GM18861 (cell line): ENCODE results near the gene RBM6.
"Not testable (repeated sequence)": the region's sequence is repeated elsewhere in the genome, so short reads cannot be mapped to it uniquely, and the experiment has no call there.

Source experiments
- ATAC-seq: cut with Tn5 transposase; IDR thresholded peaks from one replicate; pipeline ENCODE4 v1.9.1; 2021; ENCODE audit not compliant: unreplicated experiment

Gene RBM6

GRCh38 chr3:49939858-49940666, at the start of gene RBM6:
TSS of gene RBM6 (plus strand) at chr3:49940150. CDS start at chr3:49962642, 22,492 bp downstream.
- peak; percentile 87 for ATAC-seq

- ATAC-seq: no peak
These were observed 44.2 kb upstream of the RBM6 start for GRCh38 chr3:49895791-49896190.

GRCh38 chr3:49896345-49896744, 43.6 kb upstream of the RBM6 start:
- no peak for ATAC-seq

- ATAC-seq: no peak
These were observed 41.0 kb upstream of the RBM6 start for GRCh38 chr3:49898991-49899390.

- ATAC-seq: no peak
These were observed 40.1 kb upstream of the RBM6 start for GRCh38 chr3:49899815-49900214.

- no peak for ATAC-seq
These were observed 39.3 kb upstream of the RBM6 start for GRCh38 chr3:49900491-49901153.

GRCh38 chr3:49901366-49902339, 38.3 kb upstream of the RBM6 start:
- ATAC-seq: no peak

GRCh38 chr3:49902511-49903345, 37.2 kb upstream of the RBM6 start:
- no peak for ATAC-seq

- peak; percentile 60 for ATAC-seq
These were observed 36.2 kb upstream of the RBM6 start, which contains the start of gene MST1R for GRCh38 chr3:49903451-49904424. TSS of gene MST1R (minus strand) at chr3:49903873. CDS start at chr3:49903609, 264 bp downstream.

GRCh38 chr3:49904448-49904847, 35.5 kb upstream of the RBM6 start:
- not testable (repeated sequence) for ATAC-seq

- no peak for ATAC-seq
These were observed 33.7 kb upstream of the RBM6 start for GRCh38 chr3:49906073-49906743.

GRCh38 chr3:49908373-49909199, 31.4 kb upstream of the RBM6 start:
- no peak for ATAC-seq

GRCh38 chr3:49910409-49911123, 29.4 kb upstream of the RBM6 start:
- no peak for ATAC-seq

GRCh38 chr3:49911124-49911420, 28.9 kb upstream of the RBM6 start:
- no peak for ATAC-seq

GRCh38 chr3:49911611-49912010, 28.3 kb upstream of the RBM6 start:
- ATAC-seq: no peak

GRCh38 chr3:49912881-49913281, 27.1 kb upstream of the RBM6 start:
- no peak for ATAC-seq

GRCh38 chr3:49914906-49915305, 25.0 kb upstream of the RBM6 start:
- ATAC-seq: no peak
